NAMALWA (cell line): ENCODE data around the gene C14orf132.

ENCODE experiments used
- DNase-seq: peaks from one replicate; pipeline ENCODE4 v3.0.0-alpha.2; 2015; ENCODE audit warnings: low spot score

C14orf132 gene

DNA sequence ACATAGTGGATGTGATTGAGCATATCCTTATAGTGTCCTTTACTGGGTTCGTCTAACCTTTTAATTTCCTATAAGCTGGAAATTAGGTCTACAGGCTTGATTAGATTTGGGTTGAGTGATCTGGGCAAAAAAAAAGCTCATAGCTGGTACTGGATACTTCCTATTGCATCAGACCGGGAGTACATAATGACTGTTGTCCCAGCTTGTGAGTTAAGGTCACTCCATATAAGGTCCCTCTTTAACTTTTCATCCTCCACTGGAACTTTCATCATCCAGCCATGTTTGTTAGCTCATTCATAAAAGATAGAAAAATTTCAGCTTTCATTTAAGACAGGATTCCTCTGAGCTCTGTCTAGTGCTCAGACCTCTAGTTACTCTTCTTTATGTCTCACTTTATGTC, 80.8 kb downstream of the C14orf132 start:
- no peak for DNase-seq

DNA sequence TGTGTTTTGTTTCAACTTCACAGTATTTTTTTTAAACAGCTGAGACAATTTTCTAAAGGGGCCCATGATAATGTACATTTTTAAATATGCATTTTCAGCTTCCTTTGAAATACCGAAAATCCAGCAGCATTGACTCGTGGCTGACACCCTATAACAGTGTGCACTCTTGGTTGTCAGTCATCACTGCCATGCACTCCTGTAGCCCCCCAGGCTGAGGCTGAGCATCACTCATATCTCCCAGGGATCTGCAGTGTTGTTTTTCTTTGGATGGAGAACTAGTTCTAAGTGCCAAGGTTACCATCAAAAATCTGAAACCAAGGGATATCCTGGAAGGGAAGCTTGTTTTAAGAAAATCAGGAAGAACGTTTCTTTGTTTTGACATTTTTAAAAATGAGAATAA, 81.2 kb downstream of the C14orf132 start:
- DNase-seq, result no peak

DNA sequence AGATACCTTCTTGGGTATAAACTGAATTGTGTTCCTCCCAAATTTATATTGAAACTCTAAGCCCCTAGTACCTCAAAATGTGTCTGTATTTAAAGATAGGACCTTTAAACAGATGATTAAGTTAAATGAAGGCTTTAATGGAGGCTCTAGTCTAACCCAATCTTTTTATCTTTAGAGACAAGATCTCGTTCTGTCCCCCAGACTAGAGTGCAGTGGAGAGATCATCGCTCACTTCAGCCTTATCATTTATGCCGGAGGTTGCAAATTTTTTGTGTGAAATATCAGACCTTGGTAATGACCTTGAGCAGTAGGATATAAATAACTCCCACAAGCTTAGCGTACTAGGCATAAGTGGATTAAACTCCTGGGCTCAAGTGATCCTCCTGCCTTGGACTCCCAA, 81.8 kb downstream of the C14orf132 start:
- no peak for DNase-seq

DNA sequence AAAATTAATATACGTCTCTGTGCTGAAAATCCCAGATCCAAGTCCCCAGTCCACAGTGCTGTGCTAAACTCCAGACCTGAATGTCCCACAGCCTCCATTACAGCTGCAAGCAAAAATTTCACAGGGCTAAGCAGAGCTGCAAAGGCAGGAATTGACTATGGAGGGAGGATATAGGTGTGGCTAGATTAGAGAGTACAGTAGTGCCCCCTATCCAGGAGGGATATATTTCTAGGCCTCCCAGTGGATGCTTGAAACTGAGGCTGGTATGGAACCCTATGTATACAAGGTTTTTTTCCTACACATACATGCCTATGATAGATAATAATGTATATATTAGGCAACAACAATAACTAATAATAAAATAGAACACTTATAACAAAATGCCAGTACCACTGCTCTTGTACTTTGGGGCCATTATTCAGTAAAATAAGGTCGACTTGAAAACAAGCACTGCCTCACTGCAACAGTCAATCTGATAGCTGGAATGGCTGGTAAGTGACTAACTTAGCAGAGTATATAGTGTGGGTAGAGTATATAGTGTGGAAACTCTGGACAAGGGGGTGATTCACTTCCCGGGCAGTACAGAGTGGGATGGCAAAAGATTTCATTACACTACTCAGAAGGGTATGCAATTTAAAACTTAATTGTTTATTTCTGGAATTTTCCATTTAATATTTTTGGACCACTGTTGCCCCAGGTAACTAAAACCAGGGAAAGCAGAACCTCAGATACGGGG, 82.7 kb downstream of the C14orf132 start:
- no peak for DNase-seq

DNA sequence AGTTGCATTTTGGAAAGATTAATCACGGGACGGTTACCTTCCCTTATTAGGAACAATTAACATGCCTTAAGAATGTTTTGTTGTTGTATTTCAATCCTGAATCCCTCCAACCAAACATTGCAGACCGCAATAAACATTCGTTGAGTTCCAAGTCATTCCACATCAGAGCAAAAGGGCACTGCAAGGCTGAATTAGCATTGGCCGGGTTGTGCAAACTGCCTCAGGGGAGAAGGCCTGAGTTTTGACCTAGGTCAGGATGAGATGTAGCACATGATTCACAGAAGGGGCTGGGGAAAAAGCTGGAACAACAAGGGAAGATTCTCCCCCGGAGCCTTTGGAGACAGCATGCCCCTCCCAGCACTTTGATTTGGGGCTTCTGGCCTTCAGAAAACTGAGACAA, 83.3 kb downstream of the C14orf132 start:
- no peak for DNase-seq

DNA sequence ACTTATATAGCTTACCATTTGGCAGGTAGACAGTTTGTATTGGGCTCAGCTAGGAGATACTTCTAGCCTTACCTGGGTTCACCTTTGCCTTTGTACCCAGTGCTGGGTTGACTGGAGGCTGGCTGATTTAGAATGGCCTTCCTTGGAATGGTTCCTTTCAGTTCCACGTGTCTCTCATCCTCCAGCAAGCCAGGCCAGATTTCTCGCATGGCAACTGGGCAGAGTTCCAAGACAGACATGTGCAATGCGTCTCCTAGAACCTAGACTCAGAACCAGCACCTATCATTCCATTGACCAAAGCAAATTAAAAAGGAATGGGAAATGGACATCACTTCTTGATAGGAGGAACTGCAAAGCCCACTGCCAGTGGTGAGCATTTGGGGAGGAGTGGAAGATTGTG, 86.4 kb downstream of the C14orf132 start:
- DNase-seq, result no peak

DNA sequence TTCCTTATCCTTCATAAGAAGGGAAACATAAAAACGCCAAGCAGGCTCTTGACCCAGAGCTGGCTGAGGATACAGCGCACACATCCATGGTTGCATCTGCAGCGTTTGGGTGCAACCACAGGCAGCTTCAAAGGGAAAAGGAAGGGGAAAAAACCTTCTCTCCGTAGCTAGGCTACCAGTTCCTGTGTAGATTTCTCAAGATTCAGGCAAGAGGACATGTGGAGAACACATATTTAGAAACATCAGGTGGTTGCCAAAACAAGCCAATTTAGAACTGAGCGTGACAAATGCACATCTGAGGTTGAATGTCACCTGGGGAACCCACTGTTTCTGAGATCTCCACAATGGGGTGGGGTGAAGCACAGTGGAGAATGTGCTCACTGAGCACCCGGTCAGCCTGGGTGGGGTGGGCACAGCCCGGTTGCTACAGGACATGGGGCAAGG, 87.2 kb downstream of the C14orf132 start:
- peak; percentile 61 for DNase-seq

DNA sequence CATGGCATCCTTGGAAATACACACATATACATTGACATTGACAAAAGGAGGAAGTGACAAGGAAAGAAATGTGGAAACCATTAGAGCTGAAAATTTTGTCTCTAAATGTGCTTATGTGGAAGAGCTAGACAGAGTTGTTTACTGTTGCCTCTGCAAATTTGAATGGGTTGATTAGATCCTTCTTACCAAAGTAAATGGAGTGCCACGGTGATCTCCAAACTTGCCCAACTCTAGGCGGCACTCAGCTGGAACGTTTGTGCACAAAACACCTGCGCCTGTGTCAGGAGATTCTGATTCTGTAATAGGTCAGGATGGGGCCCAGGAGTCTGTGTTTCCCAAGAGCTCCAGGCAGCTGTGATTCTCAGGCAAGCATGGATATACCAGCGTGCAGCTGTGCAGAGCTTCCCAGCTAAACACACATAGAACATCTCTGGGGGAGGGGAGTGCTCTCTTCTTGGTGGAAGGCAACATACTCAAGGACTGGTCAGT, 87.7 kb downstream of the C14orf132 start:
- peak; percentile 53 for DNase-seq

DNA sequence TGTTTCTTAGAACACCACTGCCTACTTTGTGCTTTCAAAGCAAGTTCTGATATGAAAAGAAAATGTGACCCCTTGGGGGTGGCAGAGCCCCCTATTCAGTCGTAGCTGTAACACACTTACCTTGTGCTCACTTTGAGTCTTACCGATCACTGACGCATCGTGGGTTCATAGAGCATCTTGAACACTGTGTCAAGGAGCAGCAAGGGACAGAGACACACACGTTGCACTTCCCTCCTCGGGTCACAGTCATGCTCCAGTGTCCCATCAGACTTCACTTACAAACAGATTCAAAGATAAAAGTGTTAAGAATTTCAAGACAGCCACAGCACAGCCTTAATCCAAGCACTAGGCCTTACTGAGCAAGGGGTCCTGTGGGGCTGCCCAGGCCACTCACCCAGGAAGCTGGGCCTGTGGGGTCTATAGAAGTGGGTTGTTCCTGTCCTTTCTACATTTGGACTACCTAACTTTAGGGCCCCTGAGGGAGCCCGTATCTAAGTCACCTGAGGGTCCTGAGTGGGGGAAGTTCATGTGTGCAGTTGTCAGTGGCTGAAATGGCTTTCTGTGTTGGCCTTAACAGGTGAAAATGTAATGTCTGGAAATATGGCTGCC, 90.1 kb downstream of the C14orf132 start:
- DNase-seq, result no peak

DNA sequence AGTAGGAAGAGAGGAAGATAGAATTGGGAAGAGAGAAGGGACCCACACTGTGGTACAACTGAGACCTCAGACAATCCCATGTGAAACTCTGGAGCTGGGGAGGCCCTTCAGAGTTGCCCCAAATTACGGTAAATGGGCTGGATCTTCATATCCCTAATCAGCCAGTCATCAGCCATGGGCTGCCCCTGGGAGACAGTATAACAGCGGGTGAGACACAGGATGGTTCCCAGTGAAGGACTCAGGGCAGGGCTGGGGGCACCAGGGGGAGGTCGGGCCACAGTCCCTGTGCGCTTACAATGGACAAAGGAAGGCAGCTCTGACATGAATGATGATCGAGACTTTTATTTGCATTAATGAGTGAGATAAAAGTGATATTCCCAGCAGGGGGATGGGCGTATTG, 91.2 kb downstream of the C14orf132 start:
- no peak for DNase-seq

DNA sequence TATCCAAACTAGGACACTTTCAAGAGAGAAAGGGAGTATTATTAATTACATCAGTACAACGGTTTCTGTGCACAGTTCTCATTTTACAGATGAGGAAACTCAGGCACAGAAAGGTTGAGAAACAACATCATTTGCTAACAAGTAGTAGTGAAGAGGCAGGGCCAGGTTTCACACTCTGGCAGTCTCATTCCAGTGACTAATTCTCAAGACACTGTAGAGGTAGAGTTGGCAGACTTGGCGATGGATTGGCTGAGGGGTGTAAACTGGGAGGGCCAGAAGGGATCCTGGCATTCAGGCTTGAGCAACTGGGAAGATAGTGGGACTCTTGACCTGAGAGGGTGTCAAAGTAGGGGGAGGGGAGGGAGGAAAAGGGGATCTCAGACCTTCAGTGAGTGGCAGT, 91.7 kb downstream of the C14orf132 start:
- DNase-seq, result no peak

DNA sequence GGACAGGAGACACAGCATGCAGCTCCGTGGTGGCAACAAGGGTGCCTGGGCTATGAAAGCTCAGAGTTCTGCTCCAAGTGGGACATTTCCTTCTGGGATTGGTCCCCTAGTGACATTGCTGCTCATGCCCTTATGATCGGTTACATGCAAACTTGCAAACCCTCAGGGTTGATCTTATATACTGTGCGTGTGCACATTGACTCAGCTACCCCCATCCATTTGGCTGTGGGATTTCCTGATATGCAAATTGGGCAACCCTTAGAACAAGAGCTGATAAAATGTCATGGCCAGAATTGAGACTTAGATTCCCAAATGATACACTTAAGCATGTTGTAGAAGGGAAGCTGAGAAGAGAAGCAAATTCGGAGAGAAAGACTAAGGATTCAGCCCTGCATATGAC, 92.7 kb downstream of the C14orf132 start:
- DNase-seq, result no peak

DNA sequence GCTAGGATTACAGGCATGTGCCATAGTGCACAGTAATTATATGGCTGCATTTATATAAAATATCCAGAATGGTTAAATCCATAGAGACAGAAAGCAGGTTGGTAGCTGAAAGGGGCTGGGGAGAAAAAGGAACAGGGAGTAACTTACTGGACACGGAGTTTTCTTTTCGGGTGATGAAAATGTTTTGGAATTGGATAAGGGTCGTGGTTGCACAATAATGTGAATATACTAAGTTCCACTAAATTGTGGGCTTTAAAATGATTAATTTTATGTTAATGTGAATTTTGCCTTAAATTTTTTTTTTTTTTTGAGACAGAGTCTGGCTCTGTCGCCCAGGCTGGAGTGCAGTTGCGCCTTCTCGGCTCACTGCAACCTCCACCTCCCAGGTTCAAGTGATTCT, 95.3 kb downstream of the C14orf132 start:
- DNase-seq, result no peak

DNA sequence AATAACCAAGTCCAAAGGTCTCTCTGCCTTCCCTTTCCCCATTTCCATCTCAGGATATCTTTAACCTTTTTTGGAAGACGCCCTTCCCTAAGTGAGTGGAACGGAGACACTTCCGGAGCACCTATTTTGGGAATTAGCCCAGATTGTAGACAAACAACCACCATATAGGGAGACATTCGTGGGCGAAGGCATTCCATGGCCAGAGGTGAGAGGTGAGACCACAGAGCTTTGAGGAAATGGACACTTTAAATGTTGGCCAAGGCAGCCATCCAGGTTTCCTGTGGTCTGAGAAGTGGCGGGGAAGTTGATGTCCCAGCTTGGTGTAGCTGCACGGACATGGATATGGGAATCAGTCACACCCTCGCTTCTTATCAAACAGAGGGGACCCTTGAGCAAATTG, 96.1 kb downstream of the C14orf132 start:
- no peak for DNase-seq

DNA sequence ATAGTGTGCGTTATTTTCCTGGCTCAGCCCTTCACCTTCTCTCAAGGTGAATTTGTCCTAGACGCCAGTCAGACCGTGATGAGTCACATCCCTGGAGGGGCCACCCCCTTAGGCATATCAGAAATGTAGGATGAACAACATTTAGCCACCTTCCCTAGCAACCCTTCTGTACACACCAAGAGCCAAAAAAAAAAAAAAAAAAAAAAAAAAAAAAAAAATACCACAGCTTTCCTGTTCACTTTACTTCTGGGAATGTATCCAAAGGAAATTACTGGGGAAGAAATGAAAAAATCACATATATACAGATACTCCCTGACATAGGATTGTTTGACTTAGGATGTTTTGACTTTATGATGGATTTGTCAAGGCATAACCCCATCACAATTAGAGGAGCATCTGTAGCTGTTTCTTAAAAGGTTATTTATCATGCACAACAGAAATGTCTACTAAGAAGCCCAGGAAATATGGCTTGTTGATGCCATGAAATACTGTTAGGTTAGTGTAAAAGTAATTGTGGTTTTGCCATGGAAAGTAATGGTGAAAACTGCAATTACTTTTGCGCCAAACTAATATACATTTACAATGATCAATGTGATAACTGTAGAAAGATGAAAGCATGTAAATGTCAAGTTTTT, 97.3 kb downstream of the C14orf132 start:
- no peak for DNase-seq

DNA sequence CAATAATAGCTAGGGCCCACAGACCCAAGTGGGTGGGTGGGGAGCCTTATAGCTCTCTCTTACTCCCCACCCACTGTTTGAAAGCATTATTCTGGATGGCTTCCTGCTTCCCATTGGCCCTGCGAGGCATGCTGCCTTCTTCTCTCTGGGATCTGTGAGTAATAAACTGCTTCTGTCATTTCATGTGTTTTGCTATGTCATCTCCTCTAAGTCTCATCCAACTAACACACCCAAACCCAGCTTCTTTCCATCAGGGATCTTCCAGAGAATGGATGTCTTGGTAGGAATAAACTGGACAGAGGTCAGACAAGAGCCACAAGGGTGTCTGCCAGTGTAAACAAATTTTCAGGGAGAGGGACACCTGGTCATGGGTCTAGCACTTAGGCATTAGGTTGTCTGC, 99.1 kb downstream of the C14orf132 start:
- no peak for DNase-seq

DNA sequence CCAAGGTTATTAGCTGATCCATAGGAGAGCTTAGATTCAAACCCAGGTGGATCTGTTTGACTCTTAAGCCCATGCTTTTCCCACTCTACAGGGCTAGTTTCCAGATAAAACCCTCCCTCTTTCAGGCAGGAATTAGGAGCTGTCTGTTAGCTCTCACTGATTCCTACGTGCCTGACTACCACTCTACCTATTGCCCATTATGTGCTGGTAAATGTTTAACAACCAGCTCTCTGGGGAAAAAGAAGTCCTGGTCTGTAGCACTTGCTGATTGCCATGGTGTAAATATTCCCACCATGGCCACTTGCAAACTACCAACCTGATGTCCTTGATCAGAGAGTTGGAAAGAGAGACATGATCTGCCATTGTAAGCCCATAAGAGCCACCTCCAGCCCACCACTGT, 100.0 kb downstream of the C14orf132 start:
- no peak for DNase-seq

DNA sequence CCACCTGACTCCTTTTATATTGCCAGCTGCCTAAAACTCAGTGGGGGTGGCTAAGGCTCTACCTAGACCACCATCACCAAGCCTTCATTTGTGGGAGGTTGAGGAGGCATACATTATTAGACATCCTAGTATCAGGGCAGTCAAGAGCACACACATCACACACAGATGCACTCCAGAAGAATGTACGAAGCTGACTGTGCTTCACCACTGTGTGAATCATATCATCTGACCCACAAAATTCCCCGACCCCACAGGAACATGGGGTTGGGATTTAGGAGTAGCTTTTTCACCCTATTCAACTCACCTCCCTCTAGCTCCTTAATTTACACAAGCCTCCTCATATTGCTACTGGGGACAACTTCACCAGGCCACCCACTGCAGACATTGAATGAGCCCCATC, 100.7 kb downstream of the C14orf132 start:
- no peak for DNase-seq

DNA sequence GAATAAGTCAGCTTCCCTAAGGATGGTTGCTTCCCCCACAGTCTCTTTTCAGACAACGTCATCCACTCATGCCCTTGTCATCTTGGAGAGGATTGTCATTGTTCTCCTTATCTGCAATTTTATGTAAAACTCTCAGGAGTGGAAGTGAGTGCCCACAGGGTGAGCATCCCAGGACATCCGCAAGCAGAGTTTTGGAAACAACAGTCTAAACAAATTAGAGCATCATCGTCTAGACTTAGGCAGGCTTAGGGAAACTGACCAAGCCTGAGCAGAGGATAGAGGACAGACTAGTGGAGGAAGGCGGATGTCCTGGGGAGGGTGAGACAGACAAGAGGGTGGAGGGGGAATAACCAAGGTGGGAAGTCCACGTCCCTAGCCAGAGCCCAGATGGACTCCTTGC, 101.8 kb downstream of the C14orf132 start:
- no peak for DNase-seq
